SK-N-SH (cell line): Measurements from ENCODE around the gene ISG20.

Experiments
- CTCF ChIP-seq: fragments of 200-600 bp; sonication (generic); IDR thresholded peaks from 2 replicates; pipeline ENCODE4 v1.6.1; 2017; ENCODE audit warnings: antibody characterized with exemption, mild to moderate bottlenecking, moderate library complexity
- GABPA ChIP-seq: IDR thresholded peaks from 2 replicates; pipeline ENCODE4 v1.4.0; 2012; ENCODE audit warnings: low read depth, mild to moderate bottlenecking
- MXI1 ChIP-seq: IDR thresholded peaks from 2 replicates; pipeline ENCODE4 v1.6.1; 2012; ENCODE audit warnings: mild to moderate bottlenecking, low read depth, low read length, improper control_type of control experiment
- REST ChIP-seq: IDR thresholded peaks from 2 replicates; pipeline ENCODE4 v1.6.1; 2012; ENCODE audit warnings: mild to moderate bottlenecking, low read depth, low read length, moderate library complexity
- RFX5 ChIP-seq: IDR thresholded peaks from 2 replicates; pipeline ENCODE4 v1.6.1; 2012; ENCODE audit warnings: mild to moderate bottlenecking, improper control_type of control experiment, low read length
- SIN3A ChIP-seq: IDR thresholded peaks from 2 replicates; pipeline ENCODE4 v1.6.1; 2012; ENCODE audit warnings: low read depth, mild to moderate bottlenecking, low read length, moderate library complexity, borderline replicate concordance
- TEAD4 ChIP-seq: IDR thresholded peaks from 2 replicates; pipeline ENCODE4 v1.4.0; 2012; ENCODE audit warnings: mild to moderate bottlenecking, borderline replicate concordance; ENCODE audit not compliant: insufficient read depth
- YY1 ChIP-seq: IDR thresholded peaks from 2 replicates; pipeline ENCODE4 v1.4.0; 2012; ENCODE audit warnings: low read depth, mild to moderate bottlenecking

- TF ChIP-seq MXI1 (no peak), REST (no peak), SIN3A (no peak), RFX5 (no peak), GABPA (no peak), CTCF (no peak), YY1 (no peak), TEAD4 (no peak)
Observed at GRCh38 chr15:88619796-88620195, 19.0 kb upstream of the ISG20 start.
